Mammary epithelial cell (primary cell): ENCODE data around the gene MGAT5.

ENCODE experiments used
- CTCF ChIP-seq, 2 donors: IDR thresholded peaks in 1 of 2; conservative IDR thresholded peaks in 1 of 2; 2 replicates each; pipeline ENCODE4 v1.5.1; 2011 to 2012; ENCODE audit warnings: inconsistent platforms in 2 of 2, low read length in 2 of 2, mild to moderate bottlenecking in 2 of 2, control low read depth in 1 of 2, low read depth in 1 of 2; ENCODE audit not compliant: insufficient read depth in 1 of 2; ENCODE audit errors: extremely low read depth in 1 of 2
- EZH2 ChIP-seq: IDR thresholded peaks from 2 replicates; pipeline ENCODE4 v1.6.1; 2012; ENCODE audit warnings: low read length, inconsistent platforms, borderline replicate concordance

GRCh38 chr2:134320930-134321329 is 67.1 kb downstream of the MGAT5 start:
- TF ChIP-seq CTCF (conservative IDR thresholded peaks at IDR 0.05 in 1 of 2, IDR thresholded peaks at IDR 0.05 in 1 of 2; ENCODE audit: extremely low read depth in 1 of 2, insufficient read depth in 1 of 2, low read depth in 1 of 2, low read length in 2 of 2): no peak
- TF ChIP-seq EZH2: no peak
